ENCODE data around the gene EYA2.

- TF ChIP-seq CTCF (IDR thresholded peaks at IDR 0.05) = no peak
- no peak for TF ChIP-seq POLR2A (IDR thresholded peaks at IDR 0.05)
- TF ChIP-seq POLR2AphosphoS5 (IDR thresholded peaks at IDR 0.05) = no peak
Measured at GRCh38 chr20:47106786-47107185, 212.1 kb downstream of the EYA2 start.

Measured in prostate gland (tissue), 2 donors.